NCI-H1105 (cell line): Measurements from ENCODE around the gene NFKB2.

Experiments used
- DNase-seq: peaks from one replicate; lab custom pipeline; 2025; lab: John Stamatoyannopoulos, UW

The NFKB2 gene

DNA sequence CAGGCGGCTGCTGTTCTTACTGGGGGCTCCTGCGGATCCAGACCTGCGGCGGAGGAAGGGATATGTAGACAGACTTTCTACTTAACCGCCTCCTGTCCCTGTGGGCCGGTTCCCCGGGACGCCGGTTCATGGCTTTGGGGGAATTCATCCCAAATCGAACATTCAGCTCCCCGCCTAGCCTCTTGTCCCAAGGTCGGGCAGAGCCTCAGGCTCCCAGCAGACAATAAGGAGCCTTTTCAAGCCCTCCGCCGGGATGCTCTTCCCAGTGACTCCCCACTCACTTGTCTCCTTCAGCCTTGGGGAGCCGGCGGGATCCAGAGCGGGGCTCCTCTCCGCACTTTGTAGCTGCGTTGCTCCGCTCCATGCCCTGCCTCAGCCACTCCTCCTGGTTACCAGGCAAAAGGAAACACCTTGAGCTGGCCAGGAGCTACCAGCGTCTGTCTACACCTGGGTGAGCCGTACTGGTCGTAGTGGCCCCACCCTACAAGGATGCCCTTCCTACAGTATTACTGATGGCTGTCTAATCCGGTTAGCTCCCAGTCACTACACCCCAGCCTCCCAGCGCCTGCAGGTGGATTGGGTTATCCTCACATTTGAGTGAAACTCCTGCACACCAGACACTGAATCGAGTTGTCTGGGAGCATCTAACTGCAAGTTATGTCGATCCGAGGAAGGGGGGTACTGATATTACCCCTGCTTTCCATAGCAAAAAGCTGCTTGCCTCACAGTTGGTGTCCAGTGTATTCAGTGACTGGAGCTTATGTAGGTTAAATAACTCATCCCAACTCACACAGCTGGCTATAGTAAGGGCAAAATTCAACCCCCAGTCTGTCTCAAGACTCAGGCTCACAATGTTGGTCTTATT, 55.8 kb downstream of the NFKB2 start, which contains the start of gene C10orf95:
Gene C10orf95 (minus strand): TSS at position 439 of the 865 bp plus-strand sequence. CDS start 450 bp downstream, outside the sequence.
- DNase-seq, result no peak
